Fibroblast of pulmonary artery (primary cell): ENCODE measurements around the gene PLSCR2.
A peak's percentile ranks its signal among the peaks of the same experiment; 100 is the strongest.
"Not testable (repeated sequence)": the region's sequence is repeated elsewhere in the genome, so short reads cannot be mapped to it uniquely, and the experiment has no call there.

Experiments
- DNase-seq: peaks from one replicate; pipeline ENCODE4 v3.0.0-alpha.2; 2010; ENCODE audit warnings: low read depth
- H3K4me3 ChIP-seq: replicated peaks from 2 replicates; pipeline ENCODE4 v1.5.1; 2011; ENCODE audit warnings: low read depth, mild to moderate bottlenecking, control low read depth, low read length, moderate library complexity
- TF ChIP-seq, protein P1 (sequence below): IDR thresholded peaks from 2 replicates; pipeline ENCODE4 v1.5.1; 2011; ENCODE audit warnings: mild to moderate bottlenecking, control low read depth, low read length, inconsistent platforms; ENCODE audit errors: missing control alignments

Gene PLSCR2

DNA sequence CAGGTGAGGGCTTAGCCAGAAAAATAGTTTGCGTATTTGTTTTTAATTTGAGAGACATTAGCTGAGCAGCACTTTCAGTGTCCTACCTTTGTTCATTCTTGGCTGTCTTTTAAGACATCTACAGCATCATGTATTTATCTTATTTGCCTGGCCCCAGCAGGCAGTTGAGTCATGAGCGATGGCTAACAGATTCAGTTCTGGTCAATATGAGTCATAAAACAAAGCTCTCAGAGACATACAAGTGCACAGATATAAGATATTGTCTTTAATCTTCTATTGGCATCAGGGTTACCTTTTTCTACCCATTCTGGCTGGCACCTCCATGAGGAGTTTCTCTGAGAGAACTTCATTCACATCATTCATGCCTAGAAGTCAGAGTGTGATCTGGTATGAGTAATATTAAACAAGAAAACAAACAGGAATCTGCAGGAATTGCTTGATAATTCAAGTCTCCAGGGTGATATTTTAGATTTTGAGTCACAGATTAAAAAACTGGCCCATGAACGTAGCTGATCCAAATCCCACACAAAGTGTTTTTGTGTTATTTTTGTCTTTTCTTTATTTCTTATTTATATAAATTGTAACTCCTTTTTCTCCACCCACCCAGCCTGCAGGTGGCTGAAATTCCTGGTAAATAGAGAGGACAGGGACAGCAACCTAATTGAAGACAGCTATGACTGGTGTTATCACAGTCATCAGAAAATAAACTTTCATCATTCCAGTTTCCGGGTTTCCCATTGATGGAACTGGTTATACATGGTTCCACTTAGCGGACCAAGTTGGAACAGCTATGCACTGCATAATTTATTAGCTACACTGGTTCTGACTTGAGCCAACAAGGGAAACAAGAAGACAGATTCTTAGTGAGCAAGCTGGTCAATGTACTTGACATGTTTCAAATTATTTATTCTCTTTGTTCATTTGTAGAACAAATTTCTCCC, 47.3 kb downstream of the PLSCR2 start:
- peak; percentile 41 for DNase-seq
- TF ChIP-seq, protein P1, sequence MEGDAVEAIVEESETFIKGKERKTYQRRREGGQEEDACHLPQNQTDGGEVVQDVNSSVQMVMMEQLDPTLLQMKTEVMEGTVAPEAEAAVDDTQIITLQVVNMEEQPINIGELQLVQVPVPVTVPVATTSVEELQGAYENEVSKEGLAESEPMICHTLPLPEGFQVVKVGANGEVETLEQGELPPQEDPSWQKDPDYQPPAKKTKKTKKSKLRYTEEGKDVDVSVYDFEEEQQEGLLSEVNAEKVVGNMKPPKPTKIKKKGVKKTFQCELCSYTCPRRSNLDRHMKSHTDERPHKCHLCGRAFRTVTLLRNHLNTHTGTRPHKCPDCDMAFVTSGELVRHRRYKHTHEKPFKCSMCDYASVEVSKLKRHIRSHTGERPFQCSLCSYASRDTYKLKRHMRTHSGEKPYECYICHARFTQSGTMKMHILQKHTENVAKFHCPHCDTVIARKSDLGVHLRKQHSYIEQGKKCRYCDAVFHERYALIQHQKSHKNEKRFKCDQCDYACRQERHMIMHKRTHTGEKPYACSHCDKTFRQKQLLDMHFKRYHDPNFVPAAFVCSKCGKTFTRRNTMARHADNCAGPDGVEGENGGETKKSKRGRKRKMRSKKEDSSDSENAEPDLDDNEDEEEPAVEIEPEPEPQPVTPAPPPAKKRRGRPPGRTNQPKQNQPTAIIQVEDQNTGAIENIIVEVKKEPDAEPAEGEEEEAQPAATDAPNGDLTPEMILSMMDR: no peak
- H3K4me3 ChIP-seq: no peak overlapping the region

DNA sequence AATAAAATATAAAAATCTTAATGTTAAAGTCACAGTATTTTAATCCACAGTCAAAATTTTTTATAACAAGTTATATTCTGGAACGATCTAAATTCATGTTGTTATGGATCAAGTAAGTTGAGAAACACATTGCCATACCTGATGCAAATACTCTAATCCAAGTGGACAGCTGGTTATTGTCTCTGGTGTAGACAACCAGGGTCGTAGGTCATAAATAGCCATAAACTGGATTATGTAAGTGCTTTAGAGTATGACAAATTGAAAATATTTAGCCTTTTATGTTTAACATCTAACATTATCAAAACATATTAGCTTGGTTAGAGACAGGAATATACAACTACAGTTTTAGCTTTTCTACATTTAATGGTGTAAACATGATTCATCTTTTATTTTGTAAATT, 53.0 kb downstream of the PLSCR2 start:
- TF ChIP-seq, protein P1: no peak
- DNase-seq: no peak
- H3K4me3 ChIP-seq: no peak overlapping the region

DNA sequence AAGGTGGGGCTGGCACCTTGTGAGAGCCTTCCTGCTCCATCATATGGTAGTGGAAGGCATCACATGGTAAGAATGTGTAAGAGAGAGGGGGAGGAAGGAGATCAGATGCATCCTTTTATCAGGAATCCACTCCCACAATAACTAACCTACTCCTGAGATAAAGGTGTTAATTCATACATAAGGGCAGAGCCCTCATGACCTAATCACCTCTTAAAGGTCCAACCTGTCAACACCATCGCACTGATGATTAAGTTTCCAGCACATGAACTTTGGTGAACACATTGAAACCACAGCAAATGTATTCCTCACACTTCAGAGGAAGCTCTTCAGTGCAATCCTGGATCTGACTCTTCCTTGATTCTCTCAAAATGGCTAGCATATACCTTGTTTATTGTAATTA, 55.4 kb downstream of the PLSCR2 start:
- TF ChIP-seq, protein P1: no peak
- DNase-seq: no peak

DNA sequence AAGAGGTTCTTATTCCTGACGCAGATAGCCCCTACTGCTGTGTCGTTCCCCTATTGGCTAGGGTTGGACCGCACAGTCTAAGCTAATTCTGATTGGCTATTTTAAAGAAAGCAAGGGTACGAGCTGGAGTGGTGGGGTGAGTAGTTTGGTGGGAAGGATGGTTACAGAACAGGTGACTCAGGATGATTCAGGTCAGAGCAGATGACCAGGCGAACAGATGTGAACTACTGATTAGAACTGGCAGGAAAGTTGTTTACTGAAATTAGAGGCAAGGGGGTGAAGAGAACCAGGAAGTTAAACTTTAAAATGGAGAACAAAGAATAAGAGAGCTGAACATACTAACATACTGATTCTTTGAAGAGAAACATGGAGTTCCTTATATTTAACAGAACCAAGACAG, 56.6 kb downstream of the PLSCR2 start:
- not testable (repeated sequence) for DNase-seq, H3K4me3 ChIP-seq

More for the DNA sequence above, 55.4 kb downstream of the PLSCR2 start:
- H3K4me3 ChIP-seq: no peak overlapping the region

DNA sequence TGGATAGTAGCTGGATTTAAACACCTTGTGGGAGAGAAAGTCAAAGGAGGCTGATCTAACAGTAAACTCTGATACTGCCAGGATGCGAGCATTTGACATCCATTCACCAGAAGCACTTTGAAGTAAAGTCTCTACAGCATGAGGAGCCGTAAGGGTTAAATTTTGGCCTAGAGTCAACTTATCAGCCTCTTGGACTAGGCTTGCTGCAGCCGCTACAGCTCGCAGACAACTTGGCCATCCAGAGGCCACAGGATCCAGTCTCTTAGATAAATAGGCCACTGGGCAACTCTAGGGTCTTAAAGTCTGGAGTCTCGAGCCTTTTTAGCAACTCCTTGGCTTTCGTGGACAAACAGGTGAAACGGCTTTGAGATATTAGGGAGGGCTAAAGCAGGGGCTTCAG, 61.4 kb downstream of the PLSCR2 start:
- H3K4me3 ChIP-seq: no peak overlapping the region
- no peak for DNase-seq
- TF ChIP-seq, protein P1: no peak

DNA sequence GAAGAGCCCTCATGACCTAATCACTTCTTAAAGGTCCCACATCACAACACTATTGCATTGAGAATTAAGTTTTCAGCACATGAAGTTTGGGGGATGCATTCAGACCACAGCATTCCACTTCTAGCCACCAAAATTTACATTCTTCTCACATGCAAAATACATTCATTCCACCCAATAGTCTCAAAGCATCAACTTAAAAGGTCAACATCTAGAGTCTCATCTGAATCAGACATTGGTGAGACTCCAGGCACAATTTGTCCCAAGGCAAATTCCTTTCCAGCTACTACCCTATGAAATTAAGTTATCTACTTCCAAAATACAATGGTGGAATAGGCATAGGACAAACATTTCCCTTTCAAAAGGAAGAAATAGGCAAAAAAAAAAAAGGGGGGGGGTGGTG, 64.9 kb downstream of the PLSCR2 start:
- TF ChIP-seq, protein P1: no peak
- H3K4me3 ChIP-seq: no peak overlapping the region
- no peak for DNase-seq

DNA sequence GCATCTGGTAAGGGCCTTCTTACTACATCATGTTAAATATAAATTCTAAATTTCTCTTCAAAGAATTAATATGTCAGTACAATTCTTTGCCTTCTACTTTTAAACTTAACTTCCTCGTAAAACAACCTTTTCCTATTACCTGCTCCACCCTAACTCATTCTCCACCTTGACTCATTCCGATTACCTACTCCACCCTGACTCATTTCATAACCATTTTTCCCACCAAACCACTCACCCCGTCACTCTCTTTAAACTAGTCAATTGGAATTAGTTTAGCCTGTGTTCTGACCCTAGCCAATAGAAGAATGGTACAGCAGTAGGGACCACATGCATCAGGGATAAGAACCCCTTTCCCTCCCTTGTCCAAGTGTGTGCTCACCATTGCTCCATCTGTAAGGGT, 65.6 kb downstream of the PLSCR2 start:
- no peak overlapping the region for H3K4me3 ChIP-seq
- DNase-seq: no peak
- TF ChIP-seq, protein P1: no peak
